GM19023 (cell line): Measurements from ENCODE around the gene FANCE.
"Not testable (repeated sequence)": the region's sequence is repeated elsewhere in the genome, so short reads cannot be mapped to it uniquely, and the experiment has no call there.

ENCODE experiments used
- ATAC-seq: cut with Tn5 transposase; IDR thresholded peaks from one replicate; pipeline ENCODE4 v1.9.1; 2021; ENCODE audit warnings: mild to moderate bottlenecking, moderate library complexity; ENCODE audit not compliant: unreplicated experiment

Gene FANCE

DNA sequence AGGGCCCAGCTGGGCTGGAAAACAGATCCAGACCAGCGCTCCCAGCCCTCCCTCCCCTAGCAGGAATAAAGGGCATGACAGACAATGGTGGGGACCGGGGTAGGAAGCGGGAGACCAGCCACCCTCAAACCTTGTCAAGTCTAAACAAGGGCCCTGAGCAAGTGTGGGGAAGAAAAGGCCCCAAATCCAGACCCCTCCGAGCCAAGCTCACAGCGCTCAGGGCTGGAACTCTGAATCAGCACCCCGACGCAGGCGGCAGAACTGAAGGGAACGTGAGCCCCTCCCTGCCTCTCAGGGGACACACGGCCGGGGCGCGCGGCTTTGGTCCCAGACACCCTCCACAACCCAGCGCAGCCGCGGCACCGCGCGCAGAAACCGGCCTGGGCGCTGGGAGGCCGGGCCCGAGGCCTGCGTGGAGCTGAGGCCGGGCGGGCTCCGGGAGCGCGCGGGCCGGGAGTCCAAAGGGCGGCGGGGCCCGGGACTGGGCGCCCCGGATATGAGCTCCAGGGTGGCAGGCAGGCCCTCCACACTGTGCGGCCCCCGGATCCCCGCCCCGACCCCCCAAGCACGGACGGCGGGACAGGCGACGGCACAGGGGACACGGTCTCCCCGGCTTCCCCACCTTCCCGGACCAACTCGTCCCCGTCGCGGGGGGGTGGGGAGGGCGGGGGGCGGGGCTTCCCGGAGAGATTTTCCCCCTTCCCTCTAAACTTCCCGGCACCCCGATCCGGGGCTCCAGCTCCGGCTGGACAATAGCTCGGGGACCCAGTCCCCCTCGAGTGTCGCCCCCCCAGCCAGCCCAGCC is 44.1 kb downstream of the FANCE start:
- no peak for ATAC-seq

DNA sequence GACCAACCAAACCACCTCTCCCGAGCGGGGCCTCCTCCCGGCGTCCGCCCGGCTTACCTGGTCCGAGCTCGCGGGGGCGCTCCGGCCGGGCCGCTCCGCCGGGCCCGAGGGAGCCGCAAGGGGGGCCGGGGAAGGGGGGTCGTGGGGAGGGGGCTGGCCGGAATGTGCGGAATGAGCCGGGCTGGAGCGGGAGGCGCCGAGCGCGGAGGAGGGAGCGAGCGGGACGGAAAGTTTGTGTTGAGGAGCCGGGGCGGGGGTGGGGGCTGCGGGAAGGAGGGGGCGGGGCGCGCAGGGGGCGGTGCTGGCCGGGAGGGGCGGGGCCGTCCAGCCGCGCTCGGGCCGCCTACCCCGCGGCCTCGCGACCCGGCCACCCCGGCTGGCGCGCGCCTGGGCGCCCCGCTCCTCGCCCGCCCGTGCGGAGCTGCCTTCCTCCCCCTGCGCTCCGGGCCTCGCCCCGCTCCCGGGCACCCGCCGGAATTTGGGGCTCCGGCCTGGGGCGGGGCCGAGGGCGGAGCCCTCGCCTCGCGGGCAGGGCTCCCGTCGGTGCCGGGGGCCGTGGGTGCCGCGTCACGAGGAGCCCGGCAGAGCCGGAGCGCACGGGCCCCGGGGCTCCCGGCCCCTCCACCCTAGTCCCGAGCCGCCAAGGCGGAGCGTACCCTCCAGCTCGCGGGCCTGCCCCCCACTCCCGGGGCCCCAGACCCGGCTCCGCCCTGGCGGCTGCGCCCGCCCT is 44.9 kb downstream of the FANCE start, which contains the start of gene TEAD3:
TSS of gene TEAD3 (minus strand) at position 239 of the 730 bp plus-strand sequence.
- no peak for ATAC-seq

DNA sequence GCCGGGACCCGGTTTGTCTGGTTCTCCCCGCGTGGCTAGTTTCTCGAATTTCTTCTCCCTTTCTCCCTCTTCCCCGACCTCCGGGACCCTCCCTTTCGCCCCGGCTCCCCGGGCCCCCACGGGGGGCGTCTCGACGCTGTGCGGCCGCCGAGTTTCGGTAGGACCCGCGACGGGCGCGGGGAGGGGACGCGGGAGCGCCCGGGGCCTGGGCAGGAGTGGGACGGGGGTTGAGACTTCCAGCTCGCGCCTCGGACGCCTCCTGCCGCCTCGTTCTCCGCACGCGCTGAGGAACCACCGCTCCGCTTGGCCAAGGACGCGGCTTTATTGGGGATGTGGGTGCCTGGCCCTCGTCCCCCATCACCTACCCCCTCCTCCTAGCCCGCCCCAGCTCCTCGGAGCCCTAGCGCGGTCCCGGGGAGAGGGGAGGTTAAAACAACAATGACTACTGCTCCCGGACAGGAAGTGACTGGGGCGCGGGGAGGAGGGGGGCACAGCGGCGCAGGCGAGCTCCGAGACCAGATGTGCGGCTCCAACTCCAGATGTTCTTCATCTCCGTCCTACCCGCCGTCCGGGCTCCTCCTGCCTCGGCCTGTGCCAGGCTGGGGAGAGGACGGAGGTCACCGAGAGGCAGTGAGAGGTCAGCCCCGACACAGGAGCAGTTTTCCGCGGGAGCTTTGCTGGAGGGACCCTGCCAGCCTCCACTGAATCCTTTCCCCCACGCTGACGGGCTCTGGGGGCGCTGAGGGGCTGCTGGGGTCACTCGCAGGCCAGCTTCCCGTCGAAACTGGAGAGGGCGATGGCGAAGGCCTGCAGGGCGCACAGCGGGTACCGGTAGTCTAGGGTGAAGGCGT is 45.7 kb downstream of the FANCE start:
- ATAC-seq: no peak

DNA sequence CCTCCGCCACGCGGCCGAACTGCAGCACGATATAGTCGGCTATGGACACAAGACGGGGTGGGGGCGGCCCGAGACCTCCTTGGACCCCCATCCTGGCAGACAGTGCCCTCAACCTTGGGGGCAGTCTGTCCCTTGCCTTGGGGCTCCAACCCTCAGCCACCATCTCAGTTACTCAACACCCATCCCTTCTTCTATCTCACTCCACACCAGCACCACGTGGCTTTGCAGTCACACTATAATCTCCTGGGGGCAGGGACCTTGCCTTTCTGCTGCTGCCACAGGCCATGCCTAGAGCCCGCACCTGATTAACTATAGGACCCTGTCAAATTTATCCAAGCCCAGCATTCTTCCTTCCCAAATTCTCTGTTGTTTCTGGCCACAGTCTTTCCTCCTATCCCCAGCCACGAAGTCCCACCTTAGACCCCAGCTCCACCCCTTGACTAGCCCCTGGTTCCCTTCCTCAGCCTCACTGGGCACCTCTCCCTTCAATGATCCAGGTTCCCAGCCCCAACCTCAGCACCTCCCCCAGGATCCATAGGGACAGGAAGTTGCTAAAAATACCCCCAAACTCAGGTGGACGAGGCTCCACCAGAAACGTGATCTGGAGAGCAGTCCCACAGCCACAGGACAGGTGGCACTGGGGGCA is 46.4 kb downstream of the FANCE start:
- ATAC-seq: no peak

DNA sequence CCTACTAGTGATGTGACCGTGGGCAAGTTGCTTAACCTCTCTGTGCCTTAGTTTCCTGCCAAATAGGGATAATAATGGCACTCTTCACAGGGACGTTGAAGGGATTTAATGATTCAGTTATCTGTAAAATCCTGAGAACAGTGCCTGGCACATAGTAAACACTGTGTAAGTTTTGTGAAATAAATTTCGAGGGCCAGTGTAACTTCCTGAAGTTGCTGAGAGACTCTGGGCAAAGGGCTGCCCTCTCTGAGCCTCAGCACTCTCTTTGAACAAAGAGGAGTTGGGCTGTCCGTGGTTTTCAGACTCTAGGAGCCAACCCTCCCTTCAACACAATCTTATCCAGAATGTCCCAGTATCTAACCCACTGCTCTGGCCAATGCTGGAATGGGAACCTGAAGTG is 47.2 kb downstream of the FANCE start:
- no peak for ATAC-seq

DNA sequence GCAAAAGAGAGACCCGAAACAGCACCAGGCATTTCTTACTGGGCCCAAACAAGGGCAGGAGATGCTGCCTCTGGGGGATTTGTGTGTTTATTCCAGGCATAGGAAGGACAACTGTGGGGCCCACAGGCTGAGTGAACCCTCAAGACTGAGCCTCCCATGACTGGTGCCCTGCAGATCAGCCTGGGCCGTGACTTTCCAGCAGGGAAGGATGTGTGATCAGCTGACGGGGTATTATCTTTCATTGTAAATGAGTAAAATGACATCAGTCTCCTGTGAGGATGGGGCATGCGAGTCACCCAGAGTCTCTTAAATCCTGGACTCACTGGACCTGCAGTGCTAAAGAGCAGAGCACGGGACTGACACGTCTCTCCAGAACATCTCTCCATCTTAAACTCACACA is 48.6 kb downstream of the FANCE start:
- ATAC-seq: no peak

DNA sequence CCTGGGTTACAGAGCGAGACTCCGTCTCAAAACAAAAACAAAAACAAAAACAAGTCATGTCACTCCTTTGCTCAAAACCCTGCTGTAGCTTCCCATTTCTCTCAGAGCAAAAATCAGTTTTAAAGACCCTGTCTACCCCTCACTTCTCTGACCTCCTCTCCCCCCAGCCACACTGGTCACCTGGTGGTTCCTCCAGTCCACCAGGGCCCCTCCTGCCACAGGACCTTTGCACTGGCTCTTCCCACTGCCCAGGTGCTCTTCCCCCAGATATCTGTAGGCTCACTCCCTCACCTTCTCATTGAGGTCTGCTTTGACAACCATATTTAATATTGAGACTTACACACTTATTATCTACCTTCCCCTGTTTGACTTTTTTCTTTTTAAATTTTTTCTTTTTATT is 49.6 kb downstream of the FANCE start:
- ATAC-seq: no peak

DNA sequence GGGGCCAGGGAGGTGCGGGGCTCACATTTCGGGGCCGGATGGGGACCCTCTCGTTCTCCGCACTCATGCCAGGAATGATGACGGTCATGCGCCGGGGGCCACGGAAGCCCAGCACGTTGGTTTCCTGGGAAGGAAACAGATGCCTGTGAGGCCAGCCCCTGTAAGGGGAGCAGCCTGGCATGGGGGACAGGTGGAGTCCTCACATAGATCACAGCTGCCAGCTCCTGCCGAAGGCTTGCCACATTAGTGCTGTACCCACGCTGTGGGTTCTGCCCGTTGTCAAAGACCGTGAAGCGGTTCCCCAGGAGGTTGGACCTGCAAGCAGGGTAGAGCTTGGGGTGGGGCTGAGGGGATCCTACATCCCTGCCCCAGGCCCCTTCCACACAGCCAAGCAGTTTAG is 51.4 kb downstream of the FANCE start:
- no peak for ATAC-seq

DNA sequence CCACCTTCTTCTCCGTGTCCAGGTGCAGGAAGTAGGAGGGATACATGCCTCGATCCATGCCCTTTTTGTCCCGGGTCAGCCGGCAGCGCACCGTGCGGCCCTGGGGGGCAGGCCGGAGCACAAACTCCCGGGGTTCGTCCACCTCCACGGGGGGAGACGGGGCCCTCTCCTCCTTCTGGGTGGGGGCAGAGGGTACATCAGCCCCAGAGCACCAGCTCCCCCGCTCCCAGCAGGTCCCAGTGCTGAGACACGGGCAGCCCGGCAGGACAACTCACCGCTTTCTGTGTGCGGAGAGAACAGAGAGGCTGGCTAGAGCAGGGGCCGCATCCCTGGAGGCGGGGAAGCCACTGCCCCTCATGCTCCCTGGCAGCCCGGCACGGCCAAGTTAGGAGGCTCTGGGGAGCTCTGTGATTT is 53.9 kb downstream of the FANCE start:
- no peak for ATAC-seq

DNA sequence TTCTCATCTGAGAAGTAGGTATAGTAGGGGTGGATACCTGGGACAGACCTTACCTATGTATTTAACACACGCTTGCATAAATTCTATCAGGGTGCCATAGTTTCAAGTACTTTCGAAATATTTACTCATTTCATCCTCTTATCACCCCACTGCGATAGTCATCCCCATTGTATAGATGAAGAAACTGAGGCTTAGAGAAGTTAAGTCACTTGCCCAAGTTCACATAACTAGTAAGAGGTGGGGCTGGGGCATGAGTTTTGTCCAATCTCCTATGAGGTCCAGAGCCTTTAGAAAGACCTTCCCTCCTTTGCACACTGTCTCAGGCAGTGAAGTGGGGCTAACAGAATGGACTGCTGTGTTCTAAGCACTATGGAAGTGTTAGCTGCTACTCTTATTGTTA is 54.4 kb downstream of the FANCE start:
- no peak for ATAC-seq

DNA sequence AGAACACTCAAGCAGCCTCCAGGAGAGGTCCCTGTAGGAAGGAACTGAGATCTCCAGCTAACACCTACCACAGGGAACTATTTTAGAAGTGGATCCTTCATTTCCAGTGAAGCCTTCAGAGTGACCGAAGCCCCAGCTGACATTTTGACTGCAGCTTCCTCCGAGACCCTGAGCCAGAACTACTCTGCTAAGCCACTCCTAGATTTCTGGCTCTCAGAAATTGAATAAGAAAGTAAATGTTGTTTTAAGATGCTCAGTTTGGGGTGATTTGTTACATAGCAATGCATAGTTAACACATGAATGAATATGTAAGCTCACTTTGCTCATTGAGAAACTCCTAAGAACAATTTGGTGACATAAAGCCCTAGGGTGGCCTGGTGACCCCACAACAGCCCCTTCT is 55.1 kb downstream of the FANCE start:
- ATAC-seq: no peak

DNA sequence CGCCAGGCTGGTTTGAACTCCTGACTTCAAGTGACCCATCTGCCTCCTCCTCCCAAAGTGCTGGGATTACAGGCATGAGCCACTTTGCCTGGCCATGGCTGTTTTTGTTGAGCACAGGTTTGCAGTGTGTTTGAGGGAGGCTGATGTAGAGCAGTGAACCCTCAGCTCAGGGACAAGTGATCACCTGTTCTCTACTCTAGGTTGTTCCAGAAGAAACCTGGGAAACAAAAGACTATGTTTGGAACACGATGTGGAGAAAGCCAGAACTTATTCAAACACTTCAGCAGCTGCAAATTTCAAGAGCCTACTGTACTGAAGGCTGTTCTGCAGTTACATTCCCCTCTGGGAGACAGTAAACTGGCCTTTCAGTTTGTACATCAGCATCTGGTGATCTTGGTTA is 55.9 kb downstream of the FANCE start:
- no peak for ATAC-seq

DNA sequence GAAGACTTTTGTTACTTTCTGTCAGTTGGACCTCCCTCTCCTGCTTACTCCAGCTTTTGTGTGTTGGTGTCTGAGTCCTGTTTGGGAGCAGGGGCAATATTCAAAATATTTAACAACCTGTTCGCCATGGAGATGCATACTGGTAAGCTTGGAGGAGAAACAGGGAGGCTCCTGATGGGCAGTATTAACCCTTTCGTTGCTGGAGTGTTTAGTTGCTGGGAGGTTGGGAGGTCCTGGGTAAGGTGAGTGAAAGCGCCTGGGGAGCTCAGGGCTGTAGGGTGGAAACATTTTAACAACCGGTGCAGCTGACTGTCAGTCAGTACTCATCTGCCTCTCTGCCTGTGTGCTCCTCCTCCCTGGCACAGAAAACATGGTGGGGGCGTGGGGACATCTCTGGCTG is 56.4 kb downstream of the FANCE start:
- ATAC-seq: no peak

DNA sequence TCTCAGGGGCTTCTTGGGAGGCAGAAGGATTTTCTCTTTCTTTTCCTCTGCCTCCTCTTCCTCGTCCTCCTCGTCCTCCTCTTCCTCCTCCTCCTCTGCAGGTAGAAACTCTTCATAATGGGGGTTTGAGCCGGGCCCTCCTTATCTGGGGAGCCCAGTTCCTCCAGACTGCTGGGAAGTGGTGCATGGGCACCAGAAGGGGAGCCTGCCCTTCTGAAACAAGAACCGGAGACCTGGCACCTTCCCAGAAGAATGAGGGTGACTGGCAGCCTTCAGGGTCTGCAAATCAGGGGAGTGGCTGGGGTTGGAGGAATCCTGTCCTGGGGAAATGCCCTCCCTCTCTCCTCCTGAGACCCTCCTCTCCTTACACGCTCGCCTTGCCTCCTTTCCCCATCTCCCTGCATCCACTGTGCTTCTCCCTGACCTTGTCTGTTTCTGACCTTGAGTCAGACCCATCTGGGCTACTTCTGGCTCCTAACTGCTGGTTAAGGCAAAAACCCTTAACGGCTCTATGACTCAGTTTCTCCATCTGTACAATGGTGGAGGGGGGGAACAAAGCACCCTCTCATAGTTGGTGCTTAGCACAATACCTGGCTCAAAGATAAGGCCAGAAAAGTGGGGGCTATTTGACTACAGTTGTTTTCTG is 58.9 kb downstream of the FANCE start:
- no peak for ATAC-seq

DNA sequence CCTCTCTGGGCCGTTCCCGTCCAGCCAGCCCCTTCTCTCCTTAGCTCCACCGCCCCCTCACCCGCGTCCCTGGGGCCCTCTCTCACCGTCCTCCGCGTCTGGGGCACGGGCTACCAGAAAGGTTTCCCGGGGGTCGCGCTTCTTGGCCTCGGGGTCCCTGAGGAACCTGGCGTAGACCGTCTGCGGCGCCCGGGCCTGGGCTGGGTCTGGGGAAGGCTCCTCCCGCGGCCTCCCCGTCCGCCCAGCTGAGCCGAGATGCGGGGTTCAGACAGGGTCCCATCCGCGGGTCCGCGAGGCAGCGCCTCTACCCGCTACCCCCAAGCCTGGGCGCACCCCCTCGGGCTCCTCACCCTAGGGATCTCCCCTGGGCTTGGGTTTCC is 59.4 kb downstream of the FANCE start:
- no peak for ATAC-seq

DNA sequence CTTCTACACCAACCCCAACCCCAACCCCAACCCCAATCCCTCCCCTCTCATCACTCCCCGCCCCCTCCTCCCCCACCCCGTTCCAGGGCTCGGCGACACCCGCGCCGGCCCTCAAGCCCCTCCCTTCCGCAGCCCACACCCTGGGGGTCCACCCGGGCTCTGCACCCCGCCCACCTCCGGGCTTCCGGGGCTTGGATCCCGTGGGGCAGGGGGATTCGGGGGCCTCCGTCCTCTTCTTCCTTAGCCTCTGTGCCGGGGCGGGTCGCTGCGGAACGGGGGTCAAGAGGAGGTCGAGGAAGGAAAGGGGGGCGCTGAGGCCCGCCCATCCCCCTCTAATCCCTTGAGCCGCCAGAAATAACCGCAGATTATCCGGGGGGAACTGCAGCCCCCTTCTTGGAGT is 59.9 kb downstream of the FANCE start:
- no peak for ATAC-seq

DNA sequence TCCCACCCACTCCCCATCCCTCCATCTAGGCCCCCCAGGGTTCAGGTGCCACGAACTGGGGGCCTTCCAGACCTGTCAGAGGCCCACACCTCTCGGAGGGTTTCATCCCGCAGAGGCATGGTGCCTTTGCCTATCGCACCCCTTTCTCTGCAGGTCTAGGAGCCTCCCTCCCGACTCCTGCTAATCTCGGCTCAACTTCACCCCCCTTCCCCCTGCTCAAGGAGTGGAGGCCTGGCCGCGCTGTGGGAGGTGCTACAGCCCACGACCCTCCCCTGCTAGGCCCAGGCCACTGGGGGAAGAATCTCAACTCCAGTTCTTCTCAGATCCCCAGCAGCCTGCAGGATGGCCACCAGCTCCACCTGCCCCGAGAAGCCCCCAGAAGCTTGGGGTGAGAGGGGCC is 60.6 kb downstream of the FANCE start, which contains the start of gene TULP1:
TSS of gene TULP1 (minus strand) at position 157 of the 400 bp plus-strand sequence. CDS start at position 119, 38 bp downstream.
- no peak for ATAC-seq

DNA sequence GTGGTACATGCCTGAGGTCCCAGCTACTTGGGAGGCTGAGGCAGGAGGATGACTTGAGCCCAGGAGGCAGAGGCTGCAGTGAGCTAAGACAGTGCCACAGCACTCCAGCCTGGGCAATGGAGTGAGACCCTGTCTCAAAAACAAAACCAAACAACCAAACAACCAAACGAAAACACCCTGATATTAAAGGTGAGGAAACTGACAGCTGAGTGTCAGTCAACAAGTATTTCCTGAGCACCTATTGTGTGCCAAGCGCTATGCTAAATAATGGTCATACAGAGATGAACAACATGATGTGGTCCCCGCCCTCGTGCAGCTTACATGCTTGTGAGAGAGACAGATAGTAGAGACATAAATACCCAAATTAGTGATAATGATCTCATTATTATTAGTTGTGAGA is 62.4 kb downstream of the FANCE start:
- ATAC-seq: no peak

DNA sequence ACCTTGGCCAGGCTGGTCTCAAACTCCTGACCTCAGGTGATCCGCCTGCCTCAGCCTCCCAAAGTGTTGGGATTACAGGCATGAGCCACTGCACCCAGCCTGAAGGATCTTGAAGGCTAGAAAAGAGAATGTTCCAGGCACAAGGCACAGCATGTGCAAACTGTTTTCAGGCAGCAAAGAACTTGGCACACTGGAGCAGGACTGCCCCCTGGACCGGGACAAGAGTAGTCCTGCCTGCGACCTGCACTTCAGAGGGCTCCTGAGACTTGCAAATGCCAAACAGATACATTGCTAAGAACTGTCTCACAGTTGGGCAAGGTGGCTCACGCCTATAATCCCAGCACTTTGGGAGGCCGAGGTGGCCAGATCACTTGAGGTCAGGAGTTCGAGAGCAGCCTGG is 63.8 kb downstream of the FANCE start:
- not testable (repeated sequence) for ATAC-seq
